GM12892 (cell line): ENCODE data around the gene ATP2B2.

ENCODE experiments used
- POLR2A ChIP-seq: IDR thresholded peaks from 2 replicates; pipeline ENCODE4 v1.6.1; 2011; ENCODE audit warnings: low read depth, low read length, control low read depth
- POLR2AphosphoS5 ChIP-seq: IDR thresholded peaks from 2 replicates; pipeline ENCODE4 v1.6.1; 2011; ENCODE audit warnings: low read depth, low read length, control low read depth
- TAF1 ChIP-seq: IDR thresholded peaks from 2 replicates; pipeline ENCODE4 v1.6.1; 2011; ENCODE audit warnings: low read depth, mild to moderate bottlenecking, control low read depth, low read length, borderline replicate concordance

DNA sequence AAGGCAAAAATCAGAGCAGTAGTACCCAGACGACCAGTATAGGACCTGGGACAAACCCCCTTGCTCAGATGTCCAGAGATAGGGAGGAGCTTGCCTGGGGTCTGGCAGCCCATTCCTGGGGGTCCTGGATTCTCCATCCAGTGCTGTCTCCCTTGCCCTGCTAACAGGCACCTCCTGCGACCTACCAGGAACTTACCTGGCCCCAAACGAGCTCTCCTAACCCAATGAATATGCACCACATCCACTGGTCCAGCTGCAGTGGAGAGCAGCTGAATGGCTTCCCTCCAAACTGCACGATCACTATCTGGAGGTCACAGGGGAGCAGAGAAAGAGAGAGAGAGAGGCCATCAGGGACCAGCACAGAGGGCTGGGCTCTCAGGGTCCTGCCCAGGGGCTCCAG lies 165.3 kb downstream of the ATP2B2 start:
- TF ChIP-seq POLR2A, result no peak
- TF ChIP-seq POLR2AphosphoS5, result no peak
- no peak for TF ChIP-seq TAF1
